Colonic mucosa (tissue), 4 donors: ENCODE measurements around the gene RGSL1. TPM values are rescaled to one million over a fixed set of nuclear protein-coding genes. Genes with fewer than 3 reads are reported as not detected.
A peak's percentile ranks its signal among the peaks of the same experiment; 100 is the strongest.

Experiments
- DNase-seq: peaks from one replicate; pipeline ENCODE4 v3.0.0-alpha.2; 2020
- H3K27ac ChIP-seq: fragments of 200-600 bp; one replicate; pipeline ENCODE4 v1.8.0; 2021
- H3K27me3 ChIP-seq: fragments of 200-600 bp; one replicate; pipeline ENCODE4 v1.8.0; 2021
- H3K36me3 ChIP-seq: fragments of 200-600 bp; one replicate; pipeline ENCODE4 v1.8.0; 2021
- H3K4me1 ChIP-seq: fragments of 200-600 bp; one replicate; pipeline ENCODE4 v1.8.0; 2021; ENCODE audit warnings: mild to moderate bottlenecking
- H3K4me3 ChIP-seq: fragments of 200-600 bp; one replicate; pipeline ENCODE4 v1.8.0; 2021
- H3K9ac ChIP-seq, 2 donors: one replicate each; pipeline ENCODE4 v1.7.0; 2013; ENCODE audit warnings: control low read depth in 2 of 2, low read depth in 2 of 2, low read length in 2 of 2
- H3K9me3 ChIP-seq: fragments of 200-600 bp; one replicate; pipeline ENCODE4 v1.8.0; 2021
- intact Hi-C: fragments of 100-400 bp; cut with DNase I; formaldehyde crosslinking; loops from one replicate; pipeline ENCODE4 v1.14.1; 2022
- total RNA-seq, 2 donors: library from RNA; stranded (reverse); fragmentation: NEBNext Ultra II Directional in 1 of 2; extraction: Animal tissue kit (Norgen Biotek cat#: 25700) in 1 of 2; gene quantifications; one replicate each; pipeline ENCODE4 v1.2.1, GENCODE V29; 2021
- TF ChIP-seq, protein P1 (sequence below): fragments of 200-600 bp; IDR thresholded peaks from one replicate; pipeline ENCODE4 v1.8.0; 2022; ENCODE audit warnings: antibody characterized with exemption, mild to moderate bottlenecking
- donor health status: healthy.
- donor health status: DM: no; HTN: no; CAD: no.
- donor health status: DM: no; HTN: no; CAD: no.

The RGSL1 gene
- total RNA-seq, 2 donors from 2014 or later, result not detected

GRCh38 chr1:182589931-182590330 is 140.0 kb downstream of the RGSL1 start:
- no peaks in the 10 kb centered on the region for H3K27me3 ChIP-seq
- H3K9me3 ChIP-seq, result no peaks in the 10 kb centered on the region
- intact Hi-C loops, result loop anchor here (5.0 to 10.0 kb wide), 2 partner anchors 143 to 505 kb away; no protein-coding TSS in a partner anchor
- TF ChIP-seq, protein P1, sequence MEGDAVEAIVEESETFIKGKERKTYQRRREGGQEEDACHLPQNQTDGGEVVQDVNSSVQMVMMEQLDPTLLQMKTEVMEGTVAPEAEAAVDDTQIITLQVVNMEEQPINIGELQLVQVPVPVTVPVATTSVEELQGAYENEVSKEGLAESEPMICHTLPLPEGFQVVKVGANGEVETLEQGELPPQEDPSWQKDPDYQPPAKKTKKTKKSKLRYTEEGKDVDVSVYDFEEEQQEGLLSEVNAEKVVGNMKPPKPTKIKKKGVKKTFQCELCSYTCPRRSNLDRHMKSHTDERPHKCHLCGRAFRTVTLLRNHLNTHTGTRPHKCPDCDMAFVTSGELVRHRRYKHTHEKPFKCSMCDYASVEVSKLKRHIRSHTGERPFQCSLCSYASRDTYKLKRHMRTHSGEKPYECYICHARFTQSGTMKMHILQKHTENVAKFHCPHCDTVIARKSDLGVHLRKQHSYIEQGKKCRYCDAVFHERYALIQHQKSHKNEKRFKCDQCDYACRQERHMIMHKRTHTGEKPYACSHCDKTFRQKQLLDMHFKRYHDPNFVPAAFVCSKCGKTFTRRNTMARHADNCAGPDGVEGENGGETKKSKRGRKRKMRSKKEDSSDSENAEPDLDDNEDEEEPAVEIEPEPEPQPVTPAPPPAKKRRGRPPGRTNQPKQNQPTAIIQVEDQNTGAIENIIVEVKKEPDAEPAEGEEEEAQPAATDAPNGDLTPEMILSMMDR, result no peak
- peak; percentile 16 for DNase-seq
- peaks cover 7% of the 10 kb centered on the region for H3K4me1 ChIP-seq
- peak overlapping the region in 1 of 2 donors; percentile 25 for H3K9ac ChIP-seq
- no peak overlapping the region for H3K4me3 ChIP-seq
- no peaks in the 10 kb centered on the region for H3K36me3 ChIP-seq
- no peak overlapping the region for H3K27ac ChIP-seq

- DNase-seq, result peak; percentile 81
- Histone ChIP-seq H3K27me3 (no peaks in the 10 kb centered on the region), H3K4me3 (no peak overlapping the region), H3K27ac (no peak overlapping the region), H3K4me1 (no peaks in the 10 kb centered on the region), H3K36me3 (no peaks in the 10 kb centered on the region), H3K9ac (no peak overlapping the region), H3K9me3 (no peaks in the 10 kb centered on the region)
- intact Hi-C loops, result loop anchor here (10.0 kb wide), 1 partner anchor 511 kb away; no protein-coding TSS in a partner anchor
- TF ChIP-seq, protein P1, result peak; percentile 85
Measured at GRCh38 chr1:182595641-182596240, 145.8 kb downstream of the RGSL1 start.

DNA sequence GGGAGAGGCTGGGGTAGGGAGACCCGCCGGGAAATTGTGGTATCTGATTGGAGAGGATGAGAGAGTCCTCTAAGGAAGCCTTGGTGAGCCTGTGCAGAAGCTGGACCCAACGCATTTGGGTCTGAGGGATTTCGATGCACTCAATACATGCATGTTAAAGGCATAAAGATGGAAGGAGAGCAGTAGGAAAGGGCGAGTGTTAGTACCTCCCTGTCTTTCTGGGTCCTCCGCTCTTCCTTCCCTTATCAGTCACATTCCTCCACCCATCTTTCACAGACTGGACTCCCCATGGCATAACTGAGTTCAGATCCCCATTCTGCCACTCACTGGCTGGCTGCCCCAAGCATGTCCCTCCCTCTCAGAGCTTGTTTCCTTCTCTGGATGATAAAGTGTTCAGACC is 147.0 kb downstream of the RGSL1 start:
- intact Hi-C loops, result loop anchor here (10.0 kb wide), 1 partner anchor 512 kb away; no protein-coding TSS in a partner anchor
- no peak overlapping the region for H3K4me3 ChIP-seq
- H3K4me1 ChIP-seq, result no peaks in the 10 kb centered on the region
- H3K36me3 ChIP-seq, result no peaks in the 10 kb centered on the region
- no peaks in the 10 kb centered on the region for H3K9me3 ChIP-seq
- DNase-seq, result no peak
- H3K27ac ChIP-seq, result no peak overlapping the region
- TF ChIP-seq, protein P1, result no peak
- no peak overlapping the region for H3K9ac ChIP-seq
- H3K27me3 ChIP-seq, result no peaks in the 10 kb centered on the region

DNA sequence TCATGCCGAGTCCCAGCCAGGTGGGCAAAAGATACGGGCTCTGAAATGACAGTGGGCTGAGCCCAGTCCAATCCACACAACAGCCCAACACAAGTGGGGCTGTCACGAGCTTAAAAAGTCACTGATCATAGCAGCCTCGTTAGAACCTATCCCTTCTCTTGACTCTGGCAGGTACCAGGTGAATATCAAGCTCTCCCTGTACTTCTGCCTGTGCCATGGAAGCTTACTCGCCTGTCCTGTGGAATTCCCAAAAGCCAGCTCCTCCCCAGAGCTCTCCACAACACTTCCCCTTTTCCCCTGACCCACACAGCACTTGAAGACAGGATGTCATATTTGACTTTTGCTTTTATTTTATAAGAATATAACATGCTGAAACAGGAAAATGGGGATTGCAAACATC is 148.3 kb downstream of the RGSL1 start:
- Histone ChIP-seq H3K4me3 (no peak overlapping the region), H3K4me1 (no peaks in the 10 kb centered on the region), H3K27ac (no peak overlapping the region), H3K9me3 (no peaks in the 10 kb centered on the region), H3K36me3 (no peaks in the 10 kb centered on the region), H3K9ac (no peak overlapping the region), H3K27me3 (no peaks in the 10 kb centered on the region)
- TF ChIP-seq, protein P1, result no peak
- no peak for DNase-seq
- intact Hi-C loops, result loop anchor here (10.0 kb wide), 1 partner anchor 513 kb away; no protein-coding TSS in a partner anchor

DNA sequence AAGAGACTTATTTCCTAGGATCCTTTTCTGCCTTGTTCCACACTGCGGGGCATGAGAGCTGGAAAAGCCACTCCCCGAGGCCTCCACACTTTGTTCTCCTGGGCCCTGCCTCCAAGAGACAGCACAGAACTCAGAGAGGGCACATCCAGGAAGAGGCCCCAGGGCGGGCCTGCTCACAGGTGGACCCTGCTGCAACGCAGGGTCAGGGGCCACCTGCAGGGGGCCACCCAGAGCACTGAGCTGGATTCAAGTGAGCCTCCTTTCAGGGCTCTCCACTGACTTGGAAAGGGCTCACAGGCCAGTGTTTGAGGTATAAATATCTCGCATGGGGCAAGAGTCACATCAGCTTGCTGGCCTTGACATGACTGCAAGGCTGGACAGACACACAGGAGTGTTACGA is 149.4 kb downstream of the RGSL1 start:
- H3K9ac ChIP-seq, result no peak overlapping the region
- no peaks in the 10 kb centered on the region for H3K27me3 ChIP-seq
- DNase-seq, result no peak
- TF ChIP-seq, protein P1, result peak; percentile 12
- H3K36me3 ChIP-seq, result no peaks in the 10 kb centered on the region
- no peak overlapping the region for H3K4me3 ChIP-seq
- H3K27ac ChIP-seq, result no peak overlapping the region
- intact Hi-C loops, result loop anchor here (10.0 kb wide), 1 partner anchor 515 kb away; no protein-coding TSS in a partner anchor
- no peaks in the 10 kb centered on the region for H3K4me1 ChIP-seq
- H3K9me3 ChIP-seq, result no peaks in the 10 kb centered on the region
